ENCODE data around the gene STRN4.
A peak's percentile ranks its signal among the peaks of the same experiment; 100 is the strongest.
"Not testable (repeated sequence)": the region's sequence is repeated elsewhere in the genome, so short reads cannot be mapped to it uniquely, and the experiment has no call there.

STRN4 gene

GRCh38 chr19:46724468-46724867 is 21.8 kb downstream of the STRN4 start:
- DNase-seq = no peak

GRCh38 chr19:46723471-46723870 is 22.8 kb downstream of the STRN4 start:
- DNase-seq = no peak

- DNase-seq = no peak
These were observed 23.2 kb downstream of the STRN4 start for GRCh38 chr19:46723023-46723461.

- DNase-seq = no peak
These were observed 23.7 kb downstream of the STRN4 start for GRCh38 chr19:46722421-46723022.

- no peak for DNase-seq
These were observed 24.3 kb downstream of the STRN4 start for GRCh38 chr19:46722004-46722380.

- DNase-seq = no peak
These were observed 24.8 kb downstream of the STRN4 start for GRCh38 chr19:46721269-46722003.

GRCh38 chr19:46720503-46721239 is 25.6 kb downstream of the STRN4 start:
- DNase-seq = no peak

- no peak for DNase-seq
These were observed 26.4 kb downstream of the STRN4 start for GRCh38 chr19:46719629-46720502.

- DNase-seq = no peak
These were observed 27.2 kb downstream of the STRN4 start for GRCh38 chr19:46718934-46719622.

GRCh38 chr19:46718157-46718933 is 27.9 kb downstream of the STRN4 start:
- DNase-seq = peak; percentile 65

GRCh38 chr19:46717716-46718143 is 28.5 kb downstream of the STRN4 start:
- DNase-seq = no peak

GRCh38 chr19:46717034-46717715 is 29.1 kb downstream of the STRN4 start, which contains the start of gene PRKD2:
PRKD2 (minus strand) TSS chr19:46717114; CDS start chr19:46716370, 744 bp downstream.
- peak; percentile 88 for DNase-seq

- DNase-seq = no peak
These were observed 29.6 kb downstream of the STRN4 start for GRCh38 chr19:46716672-46717033.

- DNase-seq = no peak
These were observed 30.1 kb downstream of the STRN4 start for GRCh38 chr19:46715975-46716671.

GRCh38 chr19:46715620-46715974 is 30.7 kb downstream of the STRN4 start:
- DNase-seq = peak; percentile 19

GRCh38 chr19:46714444-46715106 is 31.7 kb downstream of the STRN4 start:
- DNase-seq = peak; percentile 79

- peak; percentile 85 for DNase-seq
These were observed 32.3 kb downstream of the STRN4 start for GRCh38 chr19:46713781-46714443.

GRCh38 chr19:46712768-46713338 is 33.4 kb downstream of the STRN4 start:
- DNase-seq = not testable (repeated sequence)

GRCh38 chr19:46710687-46711086 is 35.6 kb downstream of the STRN4 start:
- no peak for DNase-seq
